ENCODE measurements around the gene TEX2. TPM values are rescaled to one million over a fixed set of nuclear protein-coding genes. Genes with fewer than 3 reads are reported as not detected.

The TEX2 gene
- total RNA-seq, 1 experiment from 2014 or later, result 27.9 TPM

- H3K79me2 ChIP-seq (ENCODE audit: low read depth), result peaks cover 47% of the 10 kb centered on the region
- peaks cover 11% of the 10 kb centered on the region; the same call in 1 of the 2 replicates for H3K4me1 ChIP-seq (replicated peaks; ENCODE audit: insufficient read depth)
- H3K9me2 ChIP-seq (ENCODE audit: insufficient read depth), result no peaks in the 10 kb centered on the region
- no peaks in the 10 kb centered on the region for H3K27me3 ChIP-seq (ENCODE audit: insufficient read depth, low read depth)
- H3K4me3 ChIP-seq, result no peak overlapping the region
- no TSS peak for BruUV-seq (replicated peaks)
- H4K20me1 ChIP-seq (ENCODE audit: insufficient read depth), result 0 out of 2 replicates have a peak, but pooled peaks cover 6% of the 10 kb centered on the region
- POLR2A ChIA-PET (ENCODE audit: unreplicated experiment), result interaction anchor here (0.6 kb wide), 1 partner anchor 158 kb away, joined by 4 read pairs; no protein-coding TSS in a partner anchor
- H3F3A ChIP-seq (ENCODE audit: insufficient read depth, low read depth), result peaks cover 3% of the 10 kb centered on the region; the same call in 1 of the 2 replicates
- no peak overlapping the region for H2AFZ ChIP-seq
- H3K4me2 ChIP-seq, result no peak overlapping the region
- no peak overlapping the region for H3K27ac ChIP-seq
- TF ChIP-seq CTCF (conservative IDR thresholded peaks at IDR 0.05) (no peak), EZH2 (IDR thresholded peaks at IDR 0.05; ENCODE audit: low read depth) (no peak)
- intact Hi-C loops (cut with micrococcal nuclease; ENCODE audit: unreplicated experiment), result no loop called here
- H3K9me3 ChIP-seq (ENCODE audit: insufficient read depth, low read depth), result no peaks in the 10 kb centered on the region
- CTCF ChIA-PET, result no interaction called here
- no peaks in the 10 kb centered on the region for H3K36me3 ChIP-seq (ENCODE audit: low read depth)
- DNase-seq, result no peak
These were observed 7.3 kb downstream of the TEX2 start for GRCh38 chr17:64255764-64256163.

DNA sequence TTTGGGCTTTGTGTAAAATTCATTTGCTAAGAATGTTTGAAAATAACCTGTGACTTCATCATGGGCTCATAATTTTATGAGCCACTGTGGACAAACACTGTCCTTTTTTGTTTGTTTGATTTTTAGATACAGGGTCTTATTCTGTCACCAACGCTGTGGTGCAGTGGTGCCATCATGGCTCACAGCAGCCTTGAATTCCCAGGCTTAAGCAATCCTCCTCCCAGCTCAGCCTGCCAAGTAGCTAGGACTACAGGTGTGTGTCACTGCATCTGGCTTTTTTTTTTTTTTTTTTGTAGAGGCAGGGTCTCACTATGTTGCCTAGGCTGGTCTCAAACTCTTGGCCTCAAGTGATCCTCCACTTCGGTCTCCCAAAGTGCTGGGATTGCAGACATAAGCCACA is 8.3 kb downstream of the TEX2 start:
- no peak for TF ChIP-seq CTCF (conservative IDR thresholded peaks at IDR 0.05)
- TF ChIP-seq EZH2 (IDR thresholded peaks at IDR 0.05; ENCODE audit: low read depth), result no peak
- H3K9me2 ChIP-seq (ENCODE audit: insufficient read depth), result no peaks in the 10 kb centered on the region
- H3K9me3 ChIP-seq (ENCODE audit: insufficient read depth, low read depth), result no peaks in the 10 kb centered on the region
- no peak for DNase-seq
- H2AFZ ChIP-seq, result no peak overlapping the region
- no peak overlapping the region for H3K4me2 ChIP-seq
- H3K4me3 ChIP-seq, result no peak overlapping the region
- ChIA-PET POLR2A (ENCODE audit: unreplicated experiment) (no interaction called here), CTCF (interaction anchor here (0.6 kb wide), 1 partner anchor 287 kb away, joined by 3 read pairs; no protein-coding TSS in a partner anchor)
- H3K4me1 ChIP-seq (replicated peaks; ENCODE audit: insufficient read depth), result peaks cover 1% of the 10 kb centered on the region; the same call in 1 of the 2 replicates
- BruUV-seq (replicated peaks), result no TSS peak
- no peak overlapping the region for H3K27ac ChIP-seq
- H3K36me3 ChIP-seq (ENCODE audit: low read depth), result no peaks in the 10 kb centered on the region
- 0 out of 2 replicates have a peak, but pooled peaks cover 4% of the 10 kb centered on the region for H4K20me1 ChIP-seq (ENCODE audit: insufficient read depth)
- peaks cover 37% of the 10 kb centered on the region for H3K79me2 ChIP-seq (ENCODE audit: low read depth)
- intact Hi-C loops (cut with micrococcal nuclease; ENCODE audit: unreplicated experiment), result no loop called here
- H3K27me3 ChIP-seq (ENCODE audit: insufficient read depth, low read depth), result no peaks in the 10 kb centered on the region
- H3F3A ChIP-seq (ENCODE audit: insufficient read depth, low read depth), result no peaks in the 10 kb centered on the region

GRCh38 chr17:64253470-64253869 is 9.6 kb downstream of the TEX2 start:
- Histone ChIP-seq H2AFZ (no peak overlapping the region), H3K27me3 (ENCODE audit: insufficient read depth, low read depth) (no peaks in the 10 kb centered on the region), H3K79me2 (ENCODE audit: low read depth) (peaks cover 25% of the 10 kb centered on the region; the same call in 1 of the 2 replicates), H3K4me3 (no peak overlapping the region), H3K9me3 (ENCODE audit: insufficient read depth, low read depth) (no peaks in the 10 kb centered on the region), H3K27ac (no peak overlapping the region), H4K20me1 (ENCODE audit: insufficient read depth) (0 out of 2 replicates have a peak, but pooled peaks cover 4% of the 10 kb centered on the region), H3F3A (ENCODE audit: insufficient read depth, low read depth) (no peaks in the 10 kb centered on the region), H3K4me1 (replicated peaks; ENCODE audit: insufficient read depth) (no peaks in the 10 kb centered on the region), H3K9me2 (ENCODE audit: insufficient read depth) (no peaks in the 10 kb centered on the region), H3K4me2 (no peak overlapping the region), H3K36me3 (ENCODE audit: low read depth) (no peaks in the 10 kb centered on the region)
- TF ChIP-seq CTCF (conservative IDR thresholded peaks at IDR 0.05), result no peak
- no peak for TF ChIP-seq EZH2 (IDR thresholded peaks at IDR 0.05; ENCODE audit: low read depth)
- DNase-seq, result no peak
- BruUV-seq (replicated peaks), result no TSS peak
- intact Hi-C loops (cut with micrococcal nuclease; ENCODE audit: unreplicated experiment), result no loop called here
- CTCF ChIA-PET, result no interaction called here
- POLR2A ChIA-PET (ENCODE audit: unreplicated experiment), result no interaction called here

All from PC-9 (cell line).